Measurements from ENCODE around the gene CEBPG.

The CEBPG gene

DNA sequence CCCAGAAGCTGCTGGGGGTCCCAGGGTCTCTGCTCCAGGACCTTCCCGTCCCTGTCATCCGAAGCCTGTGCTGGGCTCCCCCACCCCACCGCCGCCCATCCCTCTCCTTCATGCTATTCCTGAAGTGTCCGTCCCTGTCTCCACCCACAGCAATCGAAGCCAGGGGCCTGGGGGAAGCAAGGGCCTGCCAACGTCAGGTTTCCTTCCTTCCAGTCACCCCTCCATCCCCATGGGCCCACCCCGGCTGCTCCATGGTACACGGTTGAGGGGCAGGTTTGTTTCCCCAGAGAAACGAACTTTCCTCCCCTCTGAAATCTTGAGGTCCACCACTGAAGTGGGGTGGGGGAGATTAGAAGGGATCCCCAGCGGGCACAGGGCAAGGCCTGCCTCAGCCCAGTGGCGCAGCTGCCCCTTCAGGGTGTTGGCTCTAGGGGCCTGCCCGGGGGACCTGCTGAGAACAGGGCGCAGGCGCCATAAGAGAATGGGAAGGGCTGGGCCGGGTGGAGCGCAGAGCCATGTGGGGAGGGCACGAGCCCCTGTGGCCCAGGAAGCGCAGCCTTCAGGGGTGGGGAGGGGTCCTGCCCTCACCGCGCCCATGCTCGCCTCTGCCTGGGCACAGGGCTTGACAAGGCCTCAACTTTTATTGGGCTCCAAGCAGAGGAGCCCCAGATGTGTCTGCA lies 16.1 kb downstream of the CEBPG start:
- TF ChIP-seq, protein P1, sequence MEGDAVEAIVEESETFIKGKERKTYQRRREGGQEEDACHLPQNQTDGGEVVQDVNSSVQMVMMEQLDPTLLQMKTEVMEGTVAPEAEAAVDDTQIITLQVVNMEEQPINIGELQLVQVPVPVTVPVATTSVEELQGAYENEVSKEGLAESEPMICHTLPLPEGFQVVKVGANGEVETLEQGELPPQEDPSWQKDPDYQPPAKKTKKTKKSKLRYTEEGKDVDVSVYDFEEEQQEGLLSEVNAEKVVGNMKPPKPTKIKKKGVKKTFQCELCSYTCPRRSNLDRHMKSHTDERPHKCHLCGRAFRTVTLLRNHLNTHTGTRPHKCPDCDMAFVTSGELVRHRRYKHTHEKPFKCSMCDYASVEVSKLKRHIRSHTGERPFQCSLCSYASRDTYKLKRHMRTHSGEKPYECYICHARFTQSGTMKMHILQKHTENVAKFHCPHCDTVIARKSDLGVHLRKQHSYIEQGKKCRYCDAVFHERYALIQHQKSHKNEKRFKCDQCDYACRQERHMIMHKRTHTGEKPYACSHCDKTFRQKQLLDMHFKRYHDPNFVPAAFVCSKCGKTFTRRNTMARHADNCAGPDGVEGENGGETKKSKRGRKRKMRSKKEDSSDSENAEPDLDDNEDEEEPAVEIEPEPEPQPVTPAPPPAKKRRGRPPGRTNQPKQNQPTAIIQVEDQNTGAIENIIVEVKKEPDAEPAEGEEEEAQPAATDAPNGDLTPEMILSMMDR (IDR thresholded peaks at IDR 0.05; ENCODE audit: low read depth, low read length, missing control alignments) = no peak
- DNase-seq (ENCODE audit: low read depth) = no peak
- no peak overlapping the region for H3K4me3 ChIP-seq (ENCODE audit: low read depth, low read length)

DNA sequence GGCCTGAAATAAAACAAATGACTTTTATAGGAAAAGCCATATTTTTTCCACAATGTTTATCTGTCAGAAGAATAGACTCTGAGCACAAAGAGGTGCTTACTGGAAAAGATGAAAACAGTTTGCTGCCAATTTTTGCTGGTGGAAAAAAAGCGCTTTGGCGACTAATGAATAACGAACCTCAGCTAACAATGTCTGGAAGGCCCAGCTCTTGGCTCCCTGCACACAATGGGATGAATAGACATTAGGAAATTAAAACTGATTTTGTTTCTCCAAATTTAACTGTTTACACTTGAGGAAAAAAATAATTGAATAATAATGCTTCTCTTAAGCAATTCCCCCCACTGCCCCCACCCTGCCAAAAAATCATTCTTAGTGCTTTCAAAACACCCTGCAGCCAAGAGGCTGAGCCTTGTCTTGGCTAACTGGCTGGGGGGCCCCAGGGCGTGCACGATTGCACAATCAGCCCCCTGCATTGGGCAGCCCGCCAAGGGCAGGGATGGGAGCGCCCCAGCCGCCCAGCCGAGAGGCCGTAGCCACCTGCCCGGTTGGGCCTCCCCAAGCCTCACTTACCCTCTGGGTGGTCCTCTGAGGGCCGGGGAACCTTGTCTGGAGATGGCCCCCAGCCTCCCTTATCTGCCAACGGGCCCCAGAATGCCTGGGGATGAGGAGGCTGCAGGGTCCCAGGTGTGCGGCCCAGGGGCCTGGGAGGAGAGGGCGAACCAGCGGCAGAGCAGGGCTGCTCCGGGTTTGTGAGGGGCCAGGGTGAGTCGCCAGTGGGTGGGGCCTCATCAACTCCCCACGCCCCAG lies 16.8 kb downstream of the CEBPG start:
- TF ChIP-seq, protein P1 (IDR thresholded peaks at IDR 0.05; ENCODE audit: low read depth, low read length, missing control alignments) = no peak
- no peak overlapping the region for H3K4me3 ChIP-seq (ENCODE audit: low read depth, low read length)
- DNase-seq (ENCODE audit: low read depth) = no peak

DNA sequence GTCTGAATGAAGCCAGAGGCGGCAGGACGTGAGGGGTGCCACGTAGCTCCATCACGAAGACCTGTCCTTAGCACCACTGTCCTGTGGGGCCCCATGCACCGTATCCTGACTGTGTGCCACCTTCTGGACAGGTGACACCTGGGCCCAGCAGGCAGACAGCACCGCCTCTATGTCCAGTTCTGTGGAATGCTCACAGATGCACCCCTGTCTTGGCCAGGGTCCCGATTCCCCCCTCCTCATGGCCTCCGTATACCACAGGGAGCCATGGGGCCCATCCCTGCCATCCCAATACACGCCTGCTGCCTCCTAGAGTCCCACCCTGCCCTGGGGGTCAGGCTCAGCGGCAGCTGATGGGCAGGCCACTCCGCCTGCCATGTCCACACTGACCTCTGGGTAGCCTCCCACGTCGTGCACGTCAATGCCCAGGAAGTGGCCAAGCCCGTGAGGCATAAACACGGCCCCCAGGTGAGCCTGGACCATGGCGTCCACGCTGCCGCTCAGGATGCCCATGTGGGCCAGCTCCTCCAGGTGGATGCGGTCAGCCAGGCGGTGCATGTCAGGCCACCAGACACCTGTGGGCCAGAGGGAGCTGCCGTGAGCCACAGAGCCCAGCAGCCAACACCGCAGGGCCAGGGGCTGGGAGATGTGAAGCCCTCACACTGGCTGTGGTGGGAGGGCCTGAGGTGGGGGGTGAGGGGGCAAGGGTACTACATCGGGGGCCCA lies 17.6 kb downstream of the CEBPG start:
- TF ChIP-seq, protein P1 (IDR thresholded peaks at IDR 0.05; ENCODE audit: low read depth, low read length, missing control alignments) = no peak
- H3K4me3 ChIP-seq (ENCODE audit: low read depth, low read length) = no peak overlapping the region
- DNase-seq (ENCODE audit: low read depth) = no peak

DNA sequence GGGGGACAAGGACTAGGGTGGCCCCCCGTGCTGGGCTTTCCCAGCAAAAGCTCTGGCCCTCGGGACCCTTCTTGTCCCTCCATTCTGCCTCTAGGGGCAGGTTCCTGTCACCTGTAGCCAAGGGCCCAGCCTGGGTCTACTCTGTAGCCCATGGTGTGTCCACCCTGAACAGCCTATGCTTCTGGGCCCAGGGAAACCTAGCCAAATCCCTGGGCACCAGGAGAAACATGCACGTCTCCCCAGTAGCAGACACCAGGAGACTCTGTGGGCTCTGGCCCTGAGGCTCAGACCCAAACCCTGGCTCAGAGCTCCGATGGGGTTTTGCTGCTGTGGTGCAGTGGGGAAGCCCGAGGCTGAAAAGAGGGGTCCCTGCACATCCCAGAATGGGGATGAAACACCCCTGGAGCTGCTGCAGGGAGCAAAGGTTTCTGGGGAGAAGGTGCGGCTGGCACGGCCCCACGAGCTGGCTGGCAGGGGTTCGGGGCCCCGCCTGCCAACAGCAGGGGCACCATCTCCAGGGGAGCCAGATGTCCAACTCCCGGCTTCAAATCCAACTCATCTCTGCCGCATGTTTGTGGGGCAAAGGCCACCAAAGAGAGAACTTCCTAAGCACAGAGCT lies 18.2 kb downstream of the CEBPG start:
- TF ChIP-seq, protein P1 (IDR thresholded peaks at IDR 0.05; ENCODE audit: low read depth, low read length, missing control alignments) = no peak
- no peak overlapping the region for H3K4me3 ChIP-seq (ENCODE audit: low read depth, low read length)
- DNase-seq (ENCODE audit: low read depth) = no peak

DNA sequence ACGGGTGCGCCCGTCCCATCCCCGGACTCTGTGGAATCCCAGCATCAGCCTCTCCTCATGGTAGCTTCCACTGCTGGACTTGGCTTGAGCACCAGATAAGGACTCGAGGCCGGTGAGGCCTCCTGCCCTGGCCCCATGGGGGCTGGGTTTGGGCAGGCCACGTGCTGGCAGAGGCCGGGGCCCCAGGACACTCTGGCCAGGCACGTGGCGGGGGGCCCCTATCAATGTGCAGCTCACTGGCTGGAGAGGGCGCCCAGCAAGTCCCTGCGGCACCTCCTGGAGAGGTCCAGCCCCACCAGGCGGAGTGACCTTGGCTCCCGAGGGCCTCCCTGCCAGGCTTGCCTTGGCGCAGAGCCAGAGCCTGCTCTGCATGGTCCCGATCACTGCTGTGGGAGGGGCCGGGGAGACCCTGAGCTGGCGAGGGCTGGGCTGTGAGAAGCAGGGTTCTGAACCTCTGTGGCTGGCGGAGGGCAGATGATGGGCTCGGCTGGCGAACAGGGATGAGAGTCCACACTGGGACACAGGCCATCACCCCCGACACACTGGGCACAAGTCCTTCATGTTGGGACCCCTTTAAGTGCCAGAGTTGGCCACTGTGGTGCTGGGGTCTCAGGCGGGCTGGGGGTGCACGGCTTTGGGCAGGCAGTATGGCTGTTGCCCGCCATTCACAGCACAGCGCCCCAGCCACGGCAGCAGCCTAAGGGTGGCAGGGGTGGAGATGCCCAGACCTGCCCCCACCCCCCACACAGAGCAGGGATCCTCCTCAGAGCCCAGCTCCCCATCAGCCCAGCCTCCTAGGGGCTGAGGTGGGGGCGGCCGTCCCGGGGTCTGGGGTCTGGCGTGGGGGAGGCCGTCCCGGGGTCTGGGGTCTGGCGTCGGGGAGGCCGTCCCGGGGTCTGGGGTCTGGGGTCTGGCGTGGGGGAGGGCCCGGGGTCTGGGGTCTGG lies 19.1 kb downstream of the CEBPG start:
- no peak overlapping the region for H3K4me3 ChIP-seq (ENCODE audit: low read depth, low read length)
- no peak for DNase-seq (ENCODE audit: low read depth)
- TF ChIP-seq, protein P1 (IDR thresholded peaks at IDR 0.05; ENCODE audit: low read depth, low read length, missing control alignments) = no peak
